Measurements from ENCODE around the gene CFL1. TPM values are rescaled to one million over a fixed set of nuclear protein-coding genes. Genes with fewer than 3 reads are reported as not detected.

Gene CFL1
- total and polyA plus RNA-seq, 2 experiments from 2014 or later = 1,393 to 2,124 TPM

GRCh38 chr11:65814986-65815565 is 42.9 kb downstream of the CFL1 start:
- H2AFZ ChIP-seq = no peak overlapping the region
- Mint-ChIP-seq H3K36me3 (ENCODE audit: low read depth) (no peaks in the 10 kb centered on the region; the same call in 1 of the 3 replicates), H3K27ac (no peak overlapping the region), H3K4me1 (no peaks in the 10 kb centered on the region), H3K9me3 (no peaks in the 10 kb centered on the region; the same call in 2 of the 3 replicates), H3K27me3 (ENCODE audit: insufficient read depth, low read depth, poor library complexity) (peaks cover 11% of the 10 kb centered on the region), H3K4me3 (no peak overlapping the region; the same call in 2 of the 3 replicates)
- H3K4me3 ChIP-seq = no peak overlapping the region
- H3K4me2 ChIP-seq = no peak overlapping the region
- no peak for TF ChIP-seq REST (IDR thresholded peaks at IDR 0.05; ENCODE audit: unreplicated experiment)
- no peak for TF ChIP-seq EZH2 (IDR thresholded peaks at IDR 0.05; ENCODE audit: low read depth, unreplicated experiment)
- no peak for TF ChIP-seq STAT1 (IDR thresholded peaks at IDR 0.05; ENCODE audit: unreplicated experiment)
- TF ChIP-seq ZNF331 (CRISPR knock-in tag; IDR thresholded peaks at IDR 0.05; ENCODE audit: low read depth) = no peak
- TF ChIP-seq ZNF462 (CRISPR knock-in tag; IDR thresholded peaks at IDR 0.05) = no peak
- no peak for TF ChIP-seq EZH2phosphoT487 (IDR thresholded peaks at IDR 0.05; ENCODE audit: unreplicated experiment)
- TF ChIP-seq NANOG (IDR thresholded peaks at IDR 0.05; ENCODE audit: borderline replicate concordance) = no peak
- no peak for TF ChIP-seq ETS1 (IDR thresholded peaks at IDR 0.05)
- TF ChIP-seq JUNB (IDR thresholded peaks at IDR 0.05; ENCODE audit: unreplicated experiment) = no peak
- no peak for TF ChIP-seq CREB1 (CRISPR knock-in tag; IDR thresholded peaks at IDR 0.05; ENCODE audit: low read depth)
- TF ChIP-seq POLR2AphosphoS5 (IDR thresholded peaks at IDR 0.05; ENCODE audit: low read depth) = no peak
- TF ChIP-seq CTCF (conservative IDR thresholded peaks at IDR 0.05; ENCODE audit: low read depth in 2 of 2) = no peak
- no peak for TF ChIP-seq ZNF114 (CRISPR knock-in tag; IDR thresholded peaks at IDR 0.05)
- no peaks in the 10 kb centered on the region; the same call in 1 of the 2 replicates for H3K4me1 ChIP-seq (ENCODE audit: insufficient read depth)
- H3K9me2 ChIP-seq (ENCODE audit: insufficient read depth) = no peaks in the 10 kb centered on the region
- no peak for ATAC-seq
- no peaks in the 10 kb centered on the region for H4K20me1 ChIP-seq (replicated peaks; ENCODE audit: insufficient read depth)
- DNase-seq (ENCODE audit: low spot score) = no peak
- H3K27ac ChIP-seq (ENCODE audit: low read depth) = no peak overlapping the region
- peaks cover 12% of the 10 kb centered on the region for H3K27me3 ChIP-seq (ENCODE audit: insufficient read depth)
- H3F3A ChIP-seq (replicated peaks; ENCODE audit: low read depth) = 0 out of 2 replicates have a peak, but pooled peaks cover 4% of the 10 kb centered on the region
- H3K36me3 ChIP-seq (ENCODE audit: insufficient read depth) = no peaks in the 10 kb centered on the region
- H3K79me2 ChIP-seq (replicated peaks; ENCODE audit: insufficient read depth) = no peaks in the 10 kb centered on the region

Measured in GM23338 (cell line).